DMS153 (cell line): ENCODE data around the gene NFIC.
A peak's percentile ranks its signal among the peaks of the same experiment; 100 is the strongest.

Experiments used
- DNase-seq: peaks from one replicate; lab custom pipeline; 2025; lab: John Stamatoyannopoulos, UW

Gene NFIC

DNA sequence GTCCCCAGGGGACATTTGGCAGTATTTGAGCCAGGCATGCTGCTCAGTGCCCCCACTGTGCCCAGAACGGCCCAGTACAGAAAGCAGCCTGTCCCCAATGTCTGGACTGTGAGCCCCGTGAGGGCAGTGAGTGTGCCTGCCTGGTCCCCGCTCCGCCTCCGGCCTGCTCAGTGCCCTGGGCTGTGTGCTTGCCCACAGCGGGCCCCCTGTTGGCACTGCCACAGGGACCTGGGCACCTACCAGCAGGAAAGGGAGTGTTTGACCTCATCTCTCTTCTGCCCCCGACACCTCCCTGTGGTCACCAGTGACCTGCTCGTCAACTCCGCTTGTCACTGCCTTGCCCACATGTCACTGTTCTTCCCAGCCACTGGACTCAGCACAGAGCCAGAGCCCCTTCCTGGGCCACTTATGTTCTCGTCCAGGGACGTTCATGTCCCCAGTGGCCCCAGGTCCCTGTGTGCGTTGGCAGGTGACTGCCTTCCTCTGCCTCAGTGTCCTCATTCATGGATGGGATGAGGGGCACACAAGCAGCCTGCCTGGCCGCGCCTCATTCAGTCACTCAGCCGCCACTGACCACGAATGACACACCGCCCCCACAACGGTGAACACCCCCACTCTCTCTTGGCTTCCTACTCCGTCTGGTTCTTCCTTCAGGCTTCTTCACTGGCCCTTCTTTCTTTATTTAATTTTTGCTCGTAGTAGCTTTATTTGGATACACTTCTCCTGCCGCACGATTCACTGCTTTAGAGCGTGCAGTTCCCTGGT lies 142.6 kb downstream of the NFIC start:
- DNase-seq, result no peak

DNA sequence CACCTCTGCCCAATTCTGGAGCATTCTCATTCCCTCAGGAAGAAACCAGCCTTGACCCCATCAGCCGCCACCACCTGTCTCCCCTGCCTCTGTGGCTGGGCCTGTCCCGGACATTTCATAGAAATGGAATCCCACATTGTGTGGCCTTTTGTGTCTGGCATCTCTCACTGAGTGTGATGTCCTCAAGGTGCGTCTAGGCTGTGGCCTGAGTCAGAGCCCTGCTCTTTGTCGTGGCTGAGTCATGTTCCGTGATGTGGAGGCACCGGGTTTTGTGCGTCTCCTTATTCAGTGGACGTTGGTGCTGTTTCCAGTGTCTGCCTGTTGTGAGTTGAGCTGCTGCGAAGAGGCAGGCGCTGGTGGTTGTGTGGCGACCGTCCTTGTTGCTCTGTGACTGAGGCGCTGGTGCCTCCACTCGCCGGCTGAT lies 143.2 kb downstream of the NFIC start:
- no peak for DNase-seq

DNA sequence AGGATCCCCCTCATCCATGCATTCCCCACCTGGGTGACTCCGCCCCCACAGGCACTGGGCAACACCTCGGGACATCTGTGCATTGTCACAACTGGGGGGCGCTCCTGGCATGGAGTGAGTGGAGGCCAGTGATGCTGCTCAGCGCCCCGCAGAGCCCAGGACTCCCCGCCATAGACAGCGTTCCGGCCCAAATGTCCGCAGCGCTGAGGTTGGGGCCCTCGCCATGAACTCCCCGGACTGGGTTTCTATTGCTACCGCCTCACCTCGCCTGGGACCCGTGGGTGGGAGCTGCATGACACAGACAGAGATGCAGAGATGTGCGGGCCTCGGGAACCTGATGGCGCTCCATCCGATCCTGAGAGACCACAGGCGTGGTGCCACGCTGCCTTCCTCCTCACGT lies 144.3 kb downstream of the NFIC start:
- DNase-seq, result no peak

DNA sequence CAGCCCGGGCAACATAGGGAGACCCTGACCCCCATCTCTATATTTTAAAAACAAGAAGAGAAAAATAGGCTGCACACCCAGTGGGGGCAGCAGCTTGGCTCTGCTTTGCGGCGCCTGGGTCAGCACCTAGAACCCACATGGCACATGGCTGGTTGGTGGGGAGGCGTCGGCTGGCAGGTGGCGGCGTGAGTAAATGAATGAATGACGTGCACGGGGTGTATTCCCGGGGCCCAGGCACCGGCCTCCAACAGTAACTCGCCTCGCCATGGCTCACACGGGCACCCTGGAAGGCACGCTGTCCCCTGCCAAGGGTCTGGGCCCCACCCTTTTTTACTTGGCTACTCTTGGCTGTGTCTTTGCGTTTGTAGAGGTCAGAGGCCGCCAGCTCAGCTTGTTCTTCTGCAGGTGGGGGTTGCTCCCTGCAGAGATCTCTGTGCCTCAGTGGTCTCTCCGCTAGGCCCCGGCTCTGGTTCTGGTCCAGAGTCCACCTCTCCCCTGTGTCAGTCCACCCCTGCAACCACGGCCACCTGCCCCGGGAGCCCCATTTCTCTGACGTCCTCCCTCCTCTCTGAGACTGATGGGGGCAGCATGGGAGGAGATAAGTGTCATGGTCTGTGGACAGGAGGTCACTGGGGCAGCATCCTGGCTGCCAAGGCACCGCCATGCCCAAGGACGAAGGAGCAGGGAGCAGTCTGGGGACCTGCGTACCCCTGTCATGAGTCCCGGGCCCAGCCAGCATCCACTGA lies 145.3 kb downstream of the NFIC start:
- DNase-seq, result no peak

DNA sequence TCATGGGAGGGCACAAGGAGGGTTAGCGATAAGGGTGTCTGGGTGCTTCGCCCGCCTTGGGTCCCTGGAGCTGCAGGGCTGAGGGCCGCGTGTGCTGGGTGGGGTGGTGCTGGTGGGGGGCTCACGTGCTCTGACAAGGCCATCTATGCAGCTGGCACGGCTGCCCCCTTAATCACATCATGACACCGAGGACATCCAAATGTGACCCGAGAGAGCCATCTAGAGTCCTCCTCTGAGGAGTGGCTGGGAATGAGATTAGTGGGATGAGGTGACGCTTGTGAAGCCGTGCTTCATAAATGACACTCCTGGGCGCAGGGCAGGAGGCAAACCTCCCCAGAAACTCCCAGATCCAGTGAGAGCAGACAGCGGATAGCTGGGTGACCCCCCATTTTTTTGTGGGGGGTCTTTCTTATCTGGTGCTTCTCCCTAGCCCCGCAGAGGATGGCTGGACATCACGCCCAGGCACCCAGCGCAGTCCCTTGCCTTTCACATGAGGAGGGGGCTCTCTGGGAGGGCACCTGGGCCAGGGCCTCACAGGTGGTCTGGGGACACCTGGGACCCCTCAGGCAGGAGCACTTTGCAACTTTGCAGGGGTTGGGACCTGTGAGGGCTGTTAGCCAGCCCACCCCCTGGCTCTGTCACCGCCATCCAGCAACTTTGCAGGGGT lies 146.3 kb downstream of the NFIC start:
- no peak for DNase-seq

DNA sequence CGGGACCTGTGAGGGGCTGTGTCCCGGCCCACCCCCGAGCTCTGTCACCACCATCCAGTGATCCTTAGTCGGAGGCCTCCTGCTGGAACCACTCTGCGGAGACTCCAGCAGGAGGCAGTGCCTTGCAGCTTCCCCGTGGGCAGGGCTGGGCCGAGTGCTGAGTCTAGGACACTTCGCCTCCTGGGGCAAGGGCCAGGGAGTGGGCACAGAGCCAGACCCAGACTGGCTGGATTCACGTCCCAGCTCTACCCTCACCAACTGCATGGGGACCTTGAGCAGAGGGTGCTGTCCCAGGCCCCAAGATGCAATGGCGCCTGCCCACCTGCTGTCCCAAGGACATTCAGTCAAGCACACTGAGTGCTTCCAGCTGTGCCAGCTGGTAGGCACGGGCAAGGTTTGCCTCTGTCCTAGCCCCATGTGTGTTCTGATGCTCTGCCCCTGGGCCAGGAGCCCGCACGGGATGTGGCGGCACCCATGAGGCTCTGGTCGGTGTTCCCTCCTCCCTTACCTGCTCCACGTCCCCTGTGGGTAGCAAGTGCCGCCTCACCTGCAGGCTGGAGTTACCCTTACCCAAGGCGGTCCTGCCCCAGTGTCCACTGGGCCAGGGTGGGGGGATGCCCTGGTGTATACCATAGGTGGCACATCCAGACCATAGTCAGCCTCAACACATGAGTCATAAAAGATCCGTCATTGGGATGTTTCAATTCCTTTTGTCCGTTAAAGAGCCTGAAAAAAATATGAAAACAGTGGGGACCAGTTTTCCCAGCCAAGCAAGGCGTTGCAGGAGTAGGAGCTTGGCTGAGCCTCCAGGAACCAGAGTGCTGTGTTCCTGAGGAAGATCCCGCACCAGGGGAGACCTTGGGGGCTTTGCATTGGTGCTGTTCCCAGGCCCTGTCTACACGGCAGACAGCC lies 147.1 kb downstream of the NFIC start:
- DNase-seq, result no peak

DNA sequence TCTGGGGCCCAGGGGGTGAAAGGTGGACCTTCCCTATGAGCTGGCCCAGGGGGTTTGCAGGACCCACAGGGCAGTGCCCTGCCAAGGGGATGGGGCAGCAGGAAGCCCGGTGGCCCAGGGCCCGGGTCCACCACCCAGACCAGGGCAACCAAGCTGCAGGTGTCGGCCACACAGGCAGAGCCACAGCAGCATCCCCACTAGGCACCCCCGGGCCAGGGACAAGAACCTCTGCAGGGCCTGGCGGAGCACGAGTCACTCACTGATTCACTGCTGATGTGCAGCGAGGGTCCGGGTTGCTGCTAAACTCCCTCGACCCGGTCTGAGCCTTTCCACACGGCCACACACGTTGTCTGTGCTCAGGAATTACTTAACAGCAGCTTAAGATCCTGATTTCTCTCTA lies 148.5 kb downstream of the NFIC start:
- DNase-seq, result no peak

DNA sequence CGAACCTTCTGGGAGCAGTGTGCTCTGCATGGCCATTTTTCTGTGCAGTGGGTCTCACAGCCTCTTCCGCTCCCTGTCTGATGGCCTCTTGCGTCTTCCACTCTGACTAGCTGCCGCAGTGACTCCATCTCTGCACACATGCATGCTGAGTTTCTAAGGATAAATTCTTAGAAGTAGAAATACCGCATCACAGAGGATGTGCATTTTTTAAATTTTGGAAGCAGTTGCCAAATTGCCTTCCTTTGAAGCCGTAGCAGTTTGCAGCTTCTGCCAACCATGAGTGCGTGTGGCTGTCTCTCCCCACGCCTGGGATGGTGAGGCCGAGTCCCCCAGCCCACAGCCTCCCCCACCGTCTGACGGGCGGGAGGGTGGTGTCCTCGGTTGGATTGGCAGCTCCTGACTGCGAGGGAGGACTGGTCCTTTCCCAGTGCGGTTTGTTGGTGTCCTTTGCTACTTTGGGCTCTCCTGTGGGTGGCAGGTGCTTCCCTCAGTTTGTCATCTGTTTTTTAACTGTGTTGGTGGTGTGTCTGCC lies 149.6 kb downstream of the NFIC start:
- DNase-seq, result no peak

DNA sequence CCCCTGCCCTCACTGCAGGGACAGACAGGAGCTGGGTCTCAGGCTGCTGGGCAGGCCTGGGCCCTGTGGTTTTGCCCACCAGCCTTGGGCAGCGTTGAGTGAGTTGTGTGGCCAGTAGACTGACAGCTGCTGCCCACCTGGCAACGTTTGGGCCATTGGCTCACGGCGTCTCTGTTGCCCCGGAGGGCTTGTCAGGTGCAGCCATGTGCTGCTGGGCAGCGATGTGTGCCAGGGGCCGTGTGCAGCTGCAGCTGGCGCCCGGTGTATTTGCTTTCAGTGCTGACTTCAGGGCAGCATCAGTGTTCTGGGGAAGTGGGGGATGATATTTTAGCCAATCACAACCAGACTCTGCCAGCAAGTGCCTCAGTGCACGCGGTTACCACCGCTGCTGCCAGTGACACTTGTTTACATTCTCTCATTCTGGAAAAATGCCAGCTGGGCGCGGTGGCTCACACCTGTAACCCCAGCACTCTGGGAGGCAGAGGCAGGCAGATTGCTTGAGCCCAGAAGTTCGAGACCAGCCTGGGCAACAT lies 150.4 kb downstream of the NFIC start:
- peak; percentile 81 for DNase-seq

DNA sequence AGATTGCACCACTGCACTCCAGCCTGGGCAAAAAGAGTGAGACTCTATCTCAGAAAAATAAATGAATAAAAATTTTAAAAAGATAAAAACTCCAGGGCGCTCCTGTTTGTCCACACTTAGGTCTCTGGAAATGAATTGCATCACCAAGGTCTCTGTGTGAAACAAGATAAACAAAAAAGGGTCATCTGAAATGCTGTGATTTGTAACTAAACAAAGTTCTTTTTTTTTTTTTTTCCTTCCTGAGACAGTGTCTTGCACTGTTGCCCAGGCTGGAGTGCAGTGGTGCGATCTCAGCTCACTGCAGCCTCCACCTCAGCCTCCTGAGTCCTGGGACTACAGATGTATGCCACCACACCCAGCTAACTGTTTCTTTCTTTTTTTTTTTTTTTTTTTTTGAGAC lies 151.3 kb downstream of the NFIC start:
- DNase-seq, result no peak

DNA sequence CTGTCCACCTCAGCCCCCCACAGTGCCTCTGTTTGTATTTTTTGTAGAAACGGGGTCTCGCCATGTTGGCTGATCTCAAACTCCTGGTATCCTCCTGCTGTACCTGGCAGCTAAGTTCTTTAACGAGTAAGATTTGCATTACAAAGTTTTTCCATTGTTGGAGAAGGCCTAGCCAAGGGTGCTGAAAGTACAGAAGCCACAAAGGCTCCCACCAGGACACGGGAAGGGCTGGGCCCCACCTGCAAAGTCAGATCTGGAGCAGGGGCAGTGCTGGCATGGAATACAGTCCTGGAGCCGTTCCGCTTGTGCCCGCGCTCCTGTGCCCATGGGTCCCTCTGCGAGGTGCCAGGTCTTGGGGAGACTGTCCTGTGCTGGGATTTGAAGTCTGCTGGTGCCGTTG lies 151.9 kb downstream of the NFIC start:
- DNase-seq, result no peak

DNA sequence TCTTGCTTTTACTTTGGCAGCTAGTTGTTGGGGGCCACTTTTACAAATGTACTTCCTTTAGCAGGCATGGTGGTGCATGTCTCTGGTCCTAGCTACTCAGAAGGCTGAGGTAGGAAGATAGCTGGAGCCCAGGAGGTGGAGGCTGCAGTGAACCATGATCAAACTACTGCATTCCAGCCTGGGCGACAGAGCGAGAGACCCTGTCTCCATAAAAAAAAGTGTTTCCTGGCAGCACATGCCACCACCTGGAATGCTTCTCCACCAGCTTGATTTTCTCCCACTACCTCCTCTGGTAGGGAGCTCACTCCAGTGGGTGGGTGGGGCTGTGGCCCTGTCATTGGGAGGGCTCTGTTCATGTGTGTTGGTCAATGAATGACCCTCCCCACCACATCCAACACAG lies 152.3 kb downstream of the NFIC start:
- DNase-seq, result no peak
